Inflammatory macrophage (primary cell): Measurements from ENCODE around the gene TSR1.

Experiments
- DNase-seq, 2 donors: peaks; one replicate each; pipeline ENCODE4 v3.0.0-alpha.2; 2020 to 2022
- total RNA-seq, 18 experiments: gene quantifications; one replicate each; lab custom pipeline; 2026; ENCODE audit warnings: mixed read lengths in 6 of 18, inconsistent platforms in 2 of 18; lab: John Stamatoyannopoulos, UW

Gene TSR1
- 20.9 to 70.3 (median 55.8) reads per million in 18 experiments for total RNA-seq

- peak; percentile 83 to 90 for DNase-seq
Observed at GRCh38 chr17:2336215-2336851, at the start of gene TSR1. TSS of gene TSR1 (minus strand) at chr17:2336457. CDS start at chr17:2336427, 30 bp downstream.

- DNase-seq = no peak
Observed at GRCh38 chr17:2385240-2386210, 49.3 kb upstream of the TSR1 start.

GRCh38 chr17:2384439-2385127, 48.3 kb upstream of the TSR1 start:
- no peak for DNase-seq

GRCh38 chr17:2383628-2384167, 47.4 kb upstream of the TSR1 start:
- no peak for DNase-seq

- DNase-seq = no peak
Observed at GRCh38 chr17:2380950-2381649, 44.8 kb upstream of the TSR1 start.

- no peak for DNase-seq
Observed at GRCh38 chr17:2380226-2380922, 44.1 kb upstream of the TSR1 start.

GRCh38 chr17:2379489-2380225, 43.4 kb upstream of the TSR1 start:
- no peak for DNase-seq

- DNase-seq = no peak
Observed at GRCh38 chr17:2378905-2379304, 42.6 kb upstream of the TSR1 start.

- peak in 1 of 2 donors; percentile 37 for DNase-seq
Observed at GRCh38 chr17:2377659-2378058, 41.4 kb upstream of the TSR1 start.

- no peak for DNase-seq
Observed at GRCh38 chr17:2376107-2376506, 39.9 kb upstream of the TSR1 start.

- DNase-seq = no peak
Observed at GRCh38 chr17:2375406-2375805, 39.1 kb upstream of the TSR1 start.

- no peak for DNase-seq
Observed at GRCh38 chr17:2374549-2375285, 38.5 kb upstream of the TSR1 start.

GRCh38 chr17:2373179-2373578, 36.9 kb upstream of the TSR1 start:
- DNase-seq = no peak

- DNase-seq = no peak
Observed at GRCh38 chr17:2372681-2373080, 36.4 kb upstream of the TSR1 start.

GRCh38 chr17:2372180-2372579, 35.9 kb upstream of the TSR1 start:
- no peak for DNase-seq

- no peak for DNase-seq
Observed at GRCh38 chr17:2371183-2372130, 35.2 kb upstream of the TSR1 start.

- no peak for DNase-seq
Observed at GRCh38 chr17:2370211-2370589, 33.9 kb upstream of the TSR1 start.

- no peak for DNase-seq
Observed at GRCh38 chr17:2369551-2370210, 33.4 kb upstream of the TSR1 start.
